ENCODE data around the gene PRDM12.
A peak's percentile ranks its signal among the peaks of the same experiment; 100 is the strongest.

The PRDM12 gene

DNA sequence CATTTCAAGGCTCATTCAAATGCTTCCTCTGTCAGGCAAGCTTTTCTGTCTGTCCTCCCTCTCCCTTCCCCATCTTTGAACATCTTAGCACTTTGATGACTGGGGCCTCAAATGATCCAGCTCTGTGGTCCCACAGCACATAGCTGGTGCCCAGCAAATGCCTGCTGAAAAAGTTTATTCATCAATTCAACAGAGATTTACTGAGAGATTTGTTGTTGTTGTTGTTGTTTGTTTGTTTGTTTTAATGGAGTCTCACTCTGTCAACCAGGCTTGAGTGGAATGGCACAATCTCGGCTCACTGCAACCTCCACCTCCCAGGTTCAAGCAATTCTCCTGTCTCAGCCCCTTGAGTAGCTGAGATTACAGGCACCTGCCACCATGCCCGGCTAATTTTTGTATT lies 23.2 kb downstream of the PRDM12 start:
- TF ChIP-seq CTCF (IDR thresholded peaks at IDR 0.05): no peak
- H3K9me3 Mint-ChIP-seq: peaks cover 11% of the 10 kb centered on the region
- H3K27me3 Mint-ChIP-seq (ENCODE audit: low read depth, poor library complexity): peaks cover 25% of the 10 kb centered on the region
- no peak overlapping the region for H3K27ac Mint-ChIP-seq
- H3K4me1 Mint-ChIP-seq: peaks cover 37% of the 10 kb centered on the region
- no peak for DNase-seq
- H3K4me3 Mint-ChIP-seq: no peak overlapping the region
- no peaks in the 10 kb centered on the region for H3K36me3 Mint-ChIP-seq (ENCODE audit: low read depth)

DNA sequence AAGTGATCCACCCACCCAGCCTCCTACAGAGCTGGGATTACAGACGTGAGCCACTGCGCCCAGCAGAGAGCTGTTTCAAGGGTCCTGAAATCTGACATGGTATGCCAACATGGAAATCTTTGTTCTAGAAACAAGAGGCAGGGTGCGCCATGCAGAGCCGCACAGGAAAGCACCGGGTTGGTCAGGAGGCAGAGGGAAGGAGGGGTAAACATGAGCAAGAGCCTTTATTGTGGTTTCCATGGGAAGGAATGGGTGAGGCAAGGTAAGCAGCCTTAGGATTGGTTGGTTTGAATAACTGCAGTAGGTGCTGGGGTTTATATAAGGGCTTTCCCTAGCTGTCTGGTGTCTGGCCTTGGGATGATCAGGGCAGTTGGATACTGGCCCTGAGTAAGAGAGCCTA lies 23.7 kb downstream of the PRDM12 start:
- Mint-ChIP-seq H3K27ac (no peak overlapping the region), H3K27me3 (ENCODE audit: low read depth, poor library complexity) (peaks cover 21% of the 10 kb centered on the region), H3K4me1 (peaks cover 40% of the 10 kb centered on the region), H3K4me3 (no peak overlapping the region), H3K9me3 (peaks cover 11% of the 10 kb centered on the region), H3K36me3 (ENCODE audit: low read depth) (no peaks in the 10 kb centered on the region)
- TF ChIP-seq CTCF (IDR thresholded peaks at IDR 0.05): no peak
- DNase-seq: no peak

DNA sequence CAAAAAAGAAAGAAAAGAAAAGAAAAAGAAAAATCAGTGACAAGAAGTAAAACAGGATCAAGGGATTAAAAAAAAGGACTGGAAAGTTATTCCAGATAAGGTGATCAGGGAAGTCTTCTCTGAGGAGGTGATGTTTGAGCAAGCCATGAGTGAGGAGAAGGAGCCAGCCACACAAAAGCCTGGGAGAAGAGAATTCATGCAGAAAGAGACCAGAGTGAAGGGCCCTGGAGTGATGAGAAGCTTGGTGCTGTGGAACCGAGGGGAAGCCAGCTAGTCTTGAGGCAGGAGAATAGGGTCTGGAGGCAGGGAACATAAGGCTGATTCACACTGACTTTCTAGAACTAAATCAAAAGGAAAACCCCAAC lies 25.2 kb downstream of the PRDM12 start:
- Mint-ChIP-seq H3K27me3 (ENCODE audit: low read depth, poor library complexity) (peaks cover 14% of the 10 kb centered on the region), H3K36me3 (ENCODE audit: low read depth) (no peaks in the 10 kb centered on the region), H3K4me1 (peaks cover 54% of the 10 kb centered on the region), H3K9me3 (peaks cover 11% of the 10 kb centered on the region), H3K27ac (peak overlapping the region; percentile 75), H3K4me3 (peak overlapping the region; percentile 42)
- no peak for DNase-seq
- no peak for TF ChIP-seq CTCF (IDR thresholded peaks at IDR 0.05)

DNA sequence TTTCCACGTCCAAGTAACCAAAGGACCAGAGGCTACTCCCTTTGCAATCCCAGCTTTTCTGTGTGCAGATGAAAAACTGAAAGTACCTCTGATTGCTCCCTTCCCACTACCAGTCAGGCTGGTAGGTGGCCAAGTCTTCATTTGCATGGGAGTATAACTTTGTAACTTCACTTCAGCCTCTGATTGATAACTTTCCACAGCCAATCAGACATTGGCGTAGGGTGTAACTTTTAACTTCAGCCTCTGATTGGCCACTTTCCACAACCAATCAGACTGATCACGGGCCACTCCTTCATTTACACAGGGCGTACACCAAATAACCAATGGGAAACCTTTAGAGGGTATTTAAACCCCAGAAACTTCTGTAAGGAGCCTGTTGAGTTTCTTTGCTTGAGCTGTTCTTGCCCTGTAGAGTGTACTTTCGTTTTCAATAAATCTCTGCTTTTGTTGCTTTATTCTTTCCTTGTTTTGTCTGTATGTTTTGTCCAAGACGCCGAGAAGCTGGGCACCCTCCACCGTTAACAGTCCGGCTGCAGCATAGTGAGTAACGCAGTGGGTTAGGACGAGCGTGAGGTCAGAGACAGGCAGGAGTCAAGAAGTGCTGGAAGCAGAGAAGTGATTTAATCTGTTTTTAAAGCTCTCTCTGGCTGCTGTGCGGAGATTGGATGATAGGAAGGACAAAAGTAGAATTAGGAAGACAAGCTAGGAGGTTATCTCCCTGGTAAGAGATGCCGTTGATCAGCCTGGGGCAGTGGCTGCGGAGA lies 25.7 kb downstream of the PRDM12 start:
- peaks cover 14% of the 10 kb centered on the region for H3K27me3 Mint-ChIP-seq (ENCODE audit: low read depth, poor library complexity)
- DNase-seq: no peak
- H3K36me3 Mint-ChIP-seq (ENCODE audit: low read depth): peaks cover 4% of the 10 kb centered on the region
- no peak overlapping the region for H3K27ac Mint-ChIP-seq
- H3K4me1 Mint-ChIP-seq: peaks cover 59% of the 10 kb centered on the region
- H3K9me3 Mint-ChIP-seq: peaks cover 6% of the 10 kb centered on the region
- peak overlapping the region; percentile 34 for H3K4me3 Mint-ChIP-seq
- no peak for TF ChIP-seq CTCF (IDR thresholded peaks at IDR 0.05)

DNA sequence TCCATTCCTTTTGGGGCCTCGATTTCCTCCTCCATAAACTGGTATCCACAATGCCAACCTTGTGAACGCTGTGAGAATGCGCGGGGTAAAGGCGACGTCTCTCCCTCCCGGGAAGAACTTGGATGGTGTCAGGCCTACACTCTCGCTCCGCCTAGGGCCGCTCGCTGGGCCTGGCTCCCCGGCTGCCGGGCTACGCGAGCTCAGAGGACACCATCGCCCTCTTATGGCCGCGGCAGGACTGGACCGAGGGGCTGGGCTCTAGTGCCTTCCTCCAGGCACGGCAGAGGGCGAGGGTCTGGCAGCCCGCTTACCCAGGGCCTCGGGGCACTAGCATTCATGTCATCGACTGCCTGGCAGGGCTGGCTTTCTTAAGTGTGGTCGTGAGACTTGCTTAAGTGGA lies 27.9 kb downstream of the PRDM12 start:
- H3K36me3 Mint-ChIP-seq (ENCODE audit: low read depth): peaks cover 23% of the 10 kb centered on the region
- TF ChIP-seq CTCF (IDR thresholded peaks at IDR 0.05): peak; percentile 63
- H3K4me1 Mint-ChIP-seq: peaks cover 79% of the 10 kb centered on the region
- no peaks in the 10 kb centered on the region for H3K9me3 Mint-ChIP-seq
- H3K4me3 Mint-ChIP-seq: peak overlapping the region; percentile 97
- peak; percentile 85 for DNase-seq
- H3K27ac Mint-ChIP-seq: no peak overlapping the region
- H3K27me3 Mint-ChIP-seq (ENCODE audit: low read depth, poor library complexity): peaks cover 11% of the 10 kb centered on the region

- Mint-ChIP-seq H3K4me1 (peaks cover 76% of the 10 kb centered on the region), H3K9me3 (no peaks in the 10 kb centered on the region), H3K4me3 (peak overlapping the region; percentile 97), H3K27me3 (ENCODE audit: low read depth, poor library complexity) (peaks cover 7% of the 10 kb centered on the region), H3K27ac (peak overlapping the region; percentile 23), H3K36me3 (ENCODE audit: low read depth) (peaks cover 28% of the 10 kb centered on the region)
- TF ChIP-seq CTCF (IDR thresholded peaks at IDR 0.05): no peak
- no peak for DNase-seq
Measured at GRCh38 chr9:130693101-130693425, 28.7 kb downstream of the PRDM12 start.
